ENCODE measurements around the gene CPE. TPM values are rescaled to one million over a fixed set of nuclear protein-coding genes. Genes with fewer than 3 reads are reported as not detected.

CPE gene
- total RNA-seq, 1 experiment from 2014 or later: 0.92 TPM

- BruUV-seq (replicated peaks): no TSS peak
- POLR2A ChIA-PET: no interaction called here
- no peak for ATAC-seq
- intact Hi-C loops (cut with micrococcal nuclease; ENCODE audit: unreplicated experiment) (no loop called here), in situ Hi-C loops (cut with HindIII; ENCODE audit: low pct_unique_long_range_greater_than_20kb, low sequenced_read_pairs) (no loop called here)
- DNase-seq (ENCODE audit: low read depth, low spot score): no peak
- H3K4me3 ChIP-seq (ENCODE audit: low read depth in 2 of 2, low read length in 2 of 2): no peak overlapping the region
- H3K4me1 ChIP-seq (ENCODE audit: control insufficient read depth, insufficient read depth, low read length): no peaks in the 10 kb centered on the region
- CTCF ChIA-PET: no interaction called here
- no peaks in the 10 kb centered on the region for H3K9me3 ChIP-seq (ENCODE audit: control insufficient read depth, insufficient read depth, low read depth, low read length)
- no peaks in the 10 kb centered on the region for H3K36me3 ChIP-seq (ENCODE audit: control insufficient read depth, insufficient read depth, low read length)
- H3K27me3 ChIP-seq (ENCODE audit: control insufficient read depth, insufficient read depth, low read length): no peaks in the 10 kb centered on the region
- TF ChIP-seq CTCF (IDR thresholded peaks at IDR 0.05) (no peak), SIN3A (IDR thresholded peaks at IDR 0.05; ENCODE audit: borderline replicate concordance, insufficient read depth, low read depth, low read length) (no peak), POLR2AphosphoS5 (IDR thresholded peaks at IDR 0.05; ENCODE audit: low read depth, low read length) (no peak), REST (IDR thresholded peaks at IDR 0.05; ENCODE audit: insufficient read depth in 1 of 2, low read depth in 2 of 2, low read length in 1 of 2) (no peak), TCF7L2 (IDR thresholded peaks at IDR 0.05; ENCODE audit: low read depth, low read length) (no peak)
- no peak overlapping the region for H3K27ac ChIP-seq (ENCODE audit: low read length)
Measured at GRCh38 chr4:165448700-165449099, 69.9 kb downstream of the CPE start.

DNA sequence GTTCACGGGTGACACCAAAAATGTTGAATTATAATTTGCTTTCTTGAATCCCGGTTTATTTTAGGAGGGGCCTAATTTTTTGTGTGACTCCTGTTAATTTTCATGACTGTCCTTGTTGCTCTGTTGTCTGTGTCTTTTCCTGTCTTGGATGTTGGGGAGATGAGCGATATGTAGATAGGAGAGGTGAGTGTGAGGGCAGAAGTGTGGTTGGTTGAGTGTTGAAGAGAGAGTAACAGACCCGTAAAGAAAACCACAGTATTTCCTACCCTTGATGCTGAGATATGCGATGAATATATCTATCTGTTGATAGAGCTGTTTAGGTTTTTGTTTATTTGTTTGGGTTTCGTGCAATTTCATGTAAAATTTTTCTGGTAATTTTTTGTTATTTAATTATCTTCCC lies 70.5 kb downstream of the CPE start:
- TF ChIP-seq CTCF (IDR thresholded peaks at IDR 0.05): no peak
- TF ChIP-seq REST (IDR thresholded peaks at IDR 0.05; ENCODE audit: insufficient read depth in 1 of 2, low read depth in 2 of 2, low read length in 1 of 2): no peak
- no peak for TF ChIP-seq POLR2AphosphoS5 (IDR thresholded peaks at IDR 0.05; ENCODE audit: low read depth, low read length)
- no peak for TF ChIP-seq TCF7L2 (IDR thresholded peaks at IDR 0.05; ENCODE audit: low read depth, low read length)
- no peak for TF ChIP-seq SIN3A (IDR thresholded peaks at IDR 0.05; ENCODE audit: borderline replicate concordance, insufficient read depth, low read depth, low read length)
- no peaks in the 10 kb centered on the region for H3K9me3 ChIP-seq (ENCODE audit: control insufficient read depth, insufficient read depth, low read depth, low read length)
- in situ Hi-C loops (cut with HindIII; ENCODE audit: low pct_unique_long_range_greater_than_20kb, low sequenced_read_pairs) (no loop called here), intact Hi-C loops (cut with micrococcal nuclease; ENCODE audit: unreplicated experiment) (no loop called here)
- H3K27me3 ChIP-seq (ENCODE audit: control insufficient read depth, insufficient read depth, low read length): no peaks in the 10 kb centered on the region
- no peak for ATAC-seq
- no peak for DNase-seq (ENCODE audit: low read depth, low spot score)
- H3K36me3 ChIP-seq (ENCODE audit: control insufficient read depth, insufficient read depth, low read length): no peaks in the 10 kb centered on the region
- H3K27ac ChIP-seq (ENCODE audit: low read length): no peak overlapping the region
- BruUV-seq (replicated peaks): no TSS peak
- ChIA-PET CTCF (no interaction called here), POLR2A (no interaction called here)
- H3K4me1 ChIP-seq (ENCODE audit: control insufficient read depth, insufficient read depth, low read length): no peaks in the 10 kb centered on the region
- no peak overlapping the region for H3K4me3 ChIP-seq (ENCODE audit: low read depth in 2 of 2, low read length in 2 of 2)

Data from Panc1 (cell line).